C4-2B (cell line): Measurements from ENCODE around the gene DUSP9.

Experiments used
- ZFX ChIP-seq: fragments of 450-650 bp; IDR thresholded peaks from 2 replicates; pipeline ENCODE4 v1.6.1; 2017
- TF ChIP-seq, protein P1 (sequence below): fragments of 450-650 bp; conservative IDR thresholded peaks from 2 replicates; pipeline ENCODE4 v1.5.1; 2017; ENCODE audit warnings: mild to moderate bottlenecking

GRCh38 chrX:153632595-153632946 lies 14.4 kb upstream of the DUSP9 start:
- TF ChIP-seq, protein P1, sequence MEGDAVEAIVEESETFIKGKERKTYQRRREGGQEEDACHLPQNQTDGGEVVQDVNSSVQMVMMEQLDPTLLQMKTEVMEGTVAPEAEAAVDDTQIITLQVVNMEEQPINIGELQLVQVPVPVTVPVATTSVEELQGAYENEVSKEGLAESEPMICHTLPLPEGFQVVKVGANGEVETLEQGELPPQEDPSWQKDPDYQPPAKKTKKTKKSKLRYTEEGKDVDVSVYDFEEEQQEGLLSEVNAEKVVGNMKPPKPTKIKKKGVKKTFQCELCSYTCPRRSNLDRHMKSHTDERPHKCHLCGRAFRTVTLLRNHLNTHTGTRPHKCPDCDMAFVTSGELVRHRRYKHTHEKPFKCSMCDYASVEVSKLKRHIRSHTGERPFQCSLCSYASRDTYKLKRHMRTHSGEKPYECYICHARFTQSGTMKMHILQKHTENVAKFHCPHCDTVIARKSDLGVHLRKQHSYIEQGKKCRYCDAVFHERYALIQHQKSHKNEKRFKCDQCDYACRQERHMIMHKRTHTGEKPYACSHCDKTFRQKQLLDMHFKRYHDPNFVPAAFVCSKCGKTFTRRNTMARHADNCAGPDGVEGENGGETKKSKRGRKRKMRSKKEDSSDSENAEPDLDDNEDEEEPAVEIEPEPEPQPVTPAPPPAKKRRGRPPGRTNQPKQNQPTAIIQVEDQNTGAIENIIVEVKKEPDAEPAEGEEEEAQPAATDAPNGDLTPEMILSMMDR, result no peak
- no peak for TF ChIP-seq ZFX
